HG03342 (cell line): Measurements from ENCODE around the gene KRTAP4-11.
"Not testable (repeated sequence)": the region's sequence is repeated elsewhere in the genome, so short reads cannot be mapped to it uniquely, and the experiment has no call there.

ENCODE experiments used
- ATAC-seq: cut with Tn5 transposase; IDR thresholded peaks from one replicate; pipeline ENCODE4 v1.9.1; 2021; ENCODE audit warnings: mild to moderate bottlenecking, moderate library complexity; ENCODE audit not compliant: unreplicated experiment

Gene KRTAP4-11

GRCh38 chr17:41125064-41125463 lies 6.9 kb upstream of the KRTAP4-11 start:
- no peak for ATAC-seq

- not testable (repeated sequence) for ATAC-seq
Observed at GRCh38 chr17:41123991-41124371, 5.8 kb upstream of the KRTAP4-11 start, which contains the start of gene KRTAP4-12. Gene KRTAP4-12, minus strand, starts transcription at chr17:41124182. Its CDS starts 60 bp downstream, at chr17:41124122.

GRCh38 chr17:41123292-41123990 lies 5.3 kb upstream of the KRTAP4-11 start:
- not testable (repeated sequence) for ATAC-seq

- ATAC-seq = no peak
Observed at GRCh38 chr17:41121742-41122141, 3.6 kb upstream of the KRTAP4-11 start.

GRCh38 chr17:41119696-41120690 lies 1.8 kb upstream of the KRTAP4-11 start:
- ATAC-seq = not testable (repeated sequence)

- ATAC-seq = no peak
Observed at GRCh38 chr17:41118721-41119120, 548 bp upstream of the KRTAP4-11 start.

- no peak for ATAC-seq
Observed at GRCh38 chr17:41116297-41116696, 1.9 kb downstream of the KRTAP4-11 start.

- ATAC-seq = no peak
Observed at GRCh38 chr17:41111151-41111885, 6.9 kb downstream of the KRTAP4-11 start.

GRCh38 chr17:41108728-41109386 lies 9.3 kb downstream of the KRTAP4-11 start:
- not testable (repeated sequence) for ATAC-seq

- ATAC-seq = no peak
Observed at GRCh38 chr17:41107941-41108450, 10.2 kb downstream of the KRTAP4-11 start.

GRCh38 chr17:41105347-41105746 lies 12.8 kb downstream of the KRTAP4-11 start, which contains the start of gene KRTAP4-9:
Gene KRTAP4-9, plus strand, starts transcription at chr17:41105389. Its CDS starts 0 bp downstream, at chr17:41105389.
- not testable (repeated sequence) for ATAC-seq

- ATAC-seq = not testable (repeated sequence)
Observed at GRCh38 chr17:41104386-41105038, 13.7 kb downstream of the KRTAP4-11 start.

GRCh38 chr17:41103896-41104295 lies 14.3 kb downstream of the KRTAP4-11 start:
- no peak for ATAC-seq

GRCh38 chr17:41101586-41102259 lies 16.4 kb downstream of the KRTAP4-11 start, which contains the start of gene KRTAP4-16:
Gene KRTAP4-16, minus strand, starts transcription at chr17:41102209. Its CDS starts 0 bp downstream, at chr17:41102209.
- ATAC-seq = no peak

GRCh38 chr17:41099682-41100480 lies 18.3 kb downstream of the KRTAP4-11 start:
- not testable (repeated sequence) for ATAC-seq

- no peak for ATAC-seq
Observed at GRCh38 chr17:41098481-41098880, 19.7 kb downstream of the KRTAP4-11 start.

GRCh38 chr17:41098042-41098441 lies 20.1 kb downstream of the KRTAP4-11 start, which contains the start of gene KRTAP4-8:
Gene KRTAP4-8, minus strand, starts transcription at chr17:41098142. Its CDS starts 58 bp downstream, at chr17:41098084.
- no peak for ATAC-seq

GRCh38 chr17:41096055-41096454 lies 22.1 kb downstream of the KRTAP4-11 start:
- no peak for ATAC-seq
